Muscle of leg (tissue), 11 donors: ENCODE results near the gene GIPC3. TPM values are rescaled to one million over a fixed set of nuclear protein-coding genes. Genes with fewer than 3 reads are reported as not detected.

ENCODE experiments used
- DNase-seq: peaks from one replicate; pipeline ENCODE4 v3.0.0; 2013
- H3K27ac ChIP-seq: one replicate; pipeline ENCODE4 v1.5.1; 2013; ENCODE audit warnings: mild to moderate bottlenecking, low read length, control low read depth
- H3K27me3 ChIP-seq: one replicate; pipeline ENCODE4 v1.6.1; 2013; ENCODE audit warnings: low read length; ENCODE audit not compliant: control insufficient read depth, insufficient read depth
- H3K36me3 ChIP-seq: one replicate; pipeline ENCODE4 v1.6.1; 2013; ENCODE audit warnings: low read length; ENCODE audit not compliant: control insufficient read depth, insufficient read depth
- H3K4me1 ChIP-seq: one replicate; pipeline ENCODE4 v1.6.1; 2013; ENCODE audit warnings: low read length; ENCODE audit not compliant: control insufficient read depth, insufficient read depth
- H3K4me3 ChIP-seq: one replicate; pipeline ENCODE4 v1.5.1; 2013; ENCODE audit warnings: low read length, control low read depth
- H3K9me3 ChIP-seq: replicated peaks from 2 replicates; pipeline ENCODE4 v1.6.1; 2013; ENCODE audit warnings: low read depth, low read length; ENCODE audit not compliant: control insufficient read depth
- WGBS: methylation state at CpG from one replicate; pipeline ENCODE4 v1.1.5; 2013; ENCODE audit warnings: missing lambda C conversion rate; ENCODE audit not compliant: insufficient coverage; 5-methylcytosine and 5-hydroxymethylcytosine counted together
- polyA plus RNA-seq, 8 donors: library from polyadenylated mRNA; unstranded; fragments of 120-200 nt; gene quantifications; one replicate each; pipeline versions ENCODE4 v1.2.1 to v1.2.3, GENCODE V29; 2013; ENCODE audit warnings: inconsistent platforms in 1 of 8, low replicate concordance in 1 of 8; ENCODE audit not compliant: insufficient read length in 8 of 8, insufficient read depth in 1 of 8
- total RNA-seq: library from RNA; stranded (reverse); fragments of 120-200 nt; gene quantifications from one replicate; pipeline ENCODE4 v1.2.4, GENCODE V29; 2013

Gene GIPC3
- total and polyA plus RNA-seq, 9 donors = 0.22 to 1.7 (median 1.3) TPM

DNA sequence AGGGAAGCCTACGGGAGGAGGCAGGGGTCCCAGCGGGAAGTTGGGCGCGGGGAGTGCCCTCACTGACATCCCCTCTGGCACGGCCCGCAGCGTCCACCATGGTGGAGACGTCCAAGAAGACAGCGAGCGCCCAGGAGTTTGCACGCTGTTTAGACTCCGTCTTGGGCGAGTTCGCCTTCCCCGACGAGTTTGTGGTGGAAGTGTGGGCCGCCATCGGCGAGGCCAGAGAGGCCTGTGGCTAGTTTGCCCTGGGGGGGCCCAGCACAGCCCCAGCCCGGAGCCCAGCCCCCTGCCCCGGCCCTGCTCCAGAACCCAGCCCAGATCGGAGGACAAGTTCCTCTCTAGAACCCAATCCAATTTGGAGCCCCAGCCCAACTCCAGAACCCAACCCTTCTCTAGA lies 4.7 kb downstream of the GIPC3 start:
- Histone ChIP-seq H3K36me3 (no peaks in the 10 kb centered on the region), H3K4me1 (peaks cover 5% of the 10 kb centered on the region), H3K4me3 (no peak overlapping the region), H3K27me3 (peaks cover 31% of the 10 kb centered on the region), H3K27ac (no peak overlapping the region), H3K9me3 (no peaks in the 10 kb centered on the region)
- DNase-seq = no peak
- WGBS = 93% methylated on average over 22 of the region's 22 CpGs

DNA sequence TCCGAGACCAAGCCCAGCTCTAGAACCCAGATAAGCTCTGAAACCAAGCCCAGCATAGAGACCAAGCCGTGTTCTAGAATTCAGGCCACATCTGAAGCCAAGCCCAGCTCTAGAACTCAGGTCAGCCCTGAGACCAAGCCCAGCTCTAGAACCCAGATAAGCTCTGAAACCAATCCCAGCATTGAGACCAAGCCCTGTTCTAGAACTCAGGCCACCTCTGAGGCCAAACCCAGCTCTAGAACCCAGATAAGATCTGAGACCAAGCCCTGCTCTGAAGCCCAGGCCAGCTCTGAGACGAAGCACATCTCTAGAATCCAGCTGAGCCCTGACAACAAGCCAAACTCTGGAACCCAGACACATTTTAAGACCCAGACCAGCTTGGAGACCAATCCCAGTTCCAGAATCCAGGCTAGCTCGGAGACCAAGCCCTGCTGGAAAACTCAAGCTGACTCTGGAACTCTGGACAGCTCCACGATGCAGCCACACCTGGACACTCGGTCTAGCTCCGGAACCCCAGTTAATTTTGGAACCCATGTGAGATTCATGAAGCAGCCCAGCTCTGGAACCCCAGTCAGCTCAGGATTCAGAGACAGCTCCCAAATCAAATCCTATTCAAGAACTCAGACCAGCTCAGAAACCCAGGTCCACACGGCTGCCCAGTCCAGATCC lies 5.8 kb downstream of the GIPC3 start:
- Histone ChIP-seq H3K27me3 (peaks cover 20% of the 10 kb centered on the region), H3K4me1 (no peaks in the 10 kb centered on the region), H3K4me3 (no peak overlapping the region), H3K36me3 (no peaks in the 10 kb centered on the region), H3K9me3 (no peaks in the 10 kb centered on the region), H3K27ac (no peak overlapping the region)
- WGBS = 89% methylated on average over 8 of the region's 8 CpGs
- no peak for DNase-seq

DNA sequence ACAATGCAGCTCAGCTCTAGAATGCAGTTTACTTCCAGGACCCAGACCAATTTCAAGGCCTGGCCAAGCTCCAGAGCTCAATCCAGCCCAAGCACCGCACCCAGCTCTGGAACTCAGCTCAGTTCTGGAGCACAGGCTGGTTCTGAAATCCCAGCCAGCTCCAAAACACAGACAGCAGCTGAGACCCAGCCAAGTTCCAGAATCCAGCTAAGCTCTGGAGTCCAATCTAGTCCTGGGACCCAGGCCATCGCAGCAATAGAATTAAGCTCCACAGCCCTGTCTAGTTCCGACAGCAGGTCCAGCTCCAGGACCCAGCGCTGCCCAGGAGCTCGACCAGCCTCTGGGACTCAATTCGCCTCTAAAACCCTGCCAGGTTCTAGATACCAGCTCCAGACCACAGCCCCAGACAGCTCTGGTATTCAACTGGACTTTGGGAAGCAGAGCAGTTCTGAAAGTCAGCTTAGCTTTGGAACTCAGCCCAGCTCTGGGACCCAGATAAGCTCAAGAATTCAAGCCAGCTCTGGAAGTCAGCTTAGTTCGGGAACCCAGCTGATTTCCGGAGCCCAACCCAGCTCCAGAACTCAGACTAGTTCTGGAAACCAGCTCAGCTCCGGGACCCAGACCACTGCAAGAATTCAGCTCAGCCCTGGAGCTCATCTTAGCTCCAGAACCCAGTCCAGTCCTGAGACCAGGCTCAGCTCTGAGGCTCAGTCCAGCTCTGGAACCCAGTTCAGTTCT lies 6.8 kb downstream of the GIPC3 start:
- Histone ChIP-seq H3K4me1 (no peaks in the 10 kb centered on the region), H3K4me3 (no peak overlapping the region), H3K27me3 (peaks cover 11% of the 10 kb centered on the region), H3K27ac (no peak overlapping the region), H3K36me3 (no peaks in the 10 kb centered on the region), H3K9me3 (no peaks in the 10 kb centered on the region)
- no peak for DNase-seq
- 81% methylated on average over 9 of the region's 9 CpGs for WGBS

DNA sequence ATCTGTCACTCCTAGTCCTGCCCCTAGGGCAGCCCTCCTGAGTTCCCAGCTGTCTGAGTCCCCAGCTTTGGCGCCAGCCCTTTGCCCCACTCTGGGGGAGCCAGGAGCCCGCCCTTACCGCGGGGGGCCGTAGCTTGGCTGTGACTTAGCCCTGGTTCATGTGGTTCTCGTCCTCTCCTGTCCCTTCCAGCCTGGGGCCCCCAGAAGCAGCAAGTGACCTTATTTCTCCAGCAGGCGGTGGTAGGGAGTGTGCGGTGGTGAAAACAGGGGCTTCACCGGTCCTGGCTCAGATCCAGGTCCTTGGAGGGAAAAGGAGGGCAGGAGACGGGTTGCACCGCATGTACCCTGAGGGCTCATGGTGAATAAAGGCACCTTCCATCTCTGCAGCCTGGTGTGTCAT lies 7.9 kb downstream of the GIPC3 start:
- H3K9me3 ChIP-seq = no peaks in the 10 kb centered on the region
- no peak overlapping the region for H3K27ac ChIP-seq
- H3K4me1 ChIP-seq = no peaks in the 10 kb centered on the region
- H3K27me3 ChIP-seq = peaks cover 9% of the 10 kb centered on the region
- 21% methylated on average over 7 of the region's 11 CpGs for WGBS
- no peak for DNase-seq
- H3K4me3 ChIP-seq = no peak overlapping the region
- no peaks in the 10 kb centered on the region for H3K36me3 ChIP-seq

DNA sequence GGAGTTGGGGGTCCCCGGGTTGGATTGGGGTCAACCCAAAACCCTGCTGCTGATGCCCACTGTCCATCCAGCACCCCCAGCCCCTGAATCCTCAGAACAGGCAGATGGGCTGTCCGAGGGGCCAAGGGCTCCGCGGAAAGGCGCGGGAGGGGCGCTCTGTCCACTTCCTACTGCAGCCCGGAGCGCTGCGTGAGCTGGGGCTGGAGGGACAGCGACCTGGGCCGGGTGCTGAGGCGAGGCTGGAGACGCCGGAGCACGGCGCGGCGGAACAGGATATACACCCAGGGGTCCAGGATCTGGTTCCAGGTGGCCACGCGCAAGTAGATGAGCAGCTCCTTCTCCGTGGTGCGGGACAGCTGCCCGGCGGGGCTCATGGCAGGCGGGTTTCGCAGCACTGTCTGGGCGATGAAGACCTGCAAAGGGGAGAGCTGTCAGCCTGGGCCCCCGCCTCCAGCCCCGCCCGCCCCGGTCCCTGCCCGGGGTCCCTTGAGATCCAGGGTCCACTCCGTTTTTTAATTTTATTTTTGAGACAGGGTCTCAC lies 10.3 kb downstream of the GIPC3 start:
- Histone ChIP-seq H3K27me3 (peaks cover 9% of the 10 kb centered on the region), H3K9me3 (no peaks in the 10 kb centered on the region), H3K27ac (no peak overlapping the region), H3K4me1 (no peaks in the 10 kb centered on the region), H3K4me3 (no peak overlapping the region), H3K36me3 (no peaks in the 10 kb centered on the region)
- WGBS = 65% methylated on average over 32 of the region's 34 CpGs
- DNase-seq = no peak

DNA sequence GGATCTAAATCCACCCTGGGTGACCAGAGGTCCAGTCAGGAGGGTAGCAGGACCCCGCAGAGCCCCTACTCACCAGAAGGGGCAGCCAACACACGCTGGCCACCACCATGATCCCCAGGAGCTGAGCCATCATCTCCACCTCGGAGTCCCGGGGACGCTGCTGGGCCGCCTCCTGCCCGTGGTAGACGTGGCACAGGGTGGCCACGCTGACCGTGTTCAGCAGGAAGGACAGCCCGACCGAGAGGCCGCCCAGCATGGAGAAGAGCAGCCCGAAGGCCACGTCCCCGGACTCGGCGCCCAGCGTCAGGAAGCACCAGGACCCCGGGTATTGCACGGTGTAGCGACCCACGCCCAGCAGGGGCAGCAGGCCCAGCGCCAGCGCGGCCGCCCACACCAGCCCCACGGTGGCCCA lies 14.5 kb downstream of the GIPC3 start:
- Histone ChIP-seq H3K4me1 (peaks cover 4% of the 10 kb centered on the region), H3K36me3 (no peaks in the 10 kb centered on the region), H3K9me3 (no peaks in the 10 kb centered on the region), H3K4me3 (no peak overlapping the region), H3K27ac (no peak overlapping the region), H3K27me3 (peaks cover 5% of the 10 kb centered on the region)
- WGBS = 86% methylated on average over 28 of the region's 28 CpGs
- DNase-seq = peak; percentile 0

DNA sequence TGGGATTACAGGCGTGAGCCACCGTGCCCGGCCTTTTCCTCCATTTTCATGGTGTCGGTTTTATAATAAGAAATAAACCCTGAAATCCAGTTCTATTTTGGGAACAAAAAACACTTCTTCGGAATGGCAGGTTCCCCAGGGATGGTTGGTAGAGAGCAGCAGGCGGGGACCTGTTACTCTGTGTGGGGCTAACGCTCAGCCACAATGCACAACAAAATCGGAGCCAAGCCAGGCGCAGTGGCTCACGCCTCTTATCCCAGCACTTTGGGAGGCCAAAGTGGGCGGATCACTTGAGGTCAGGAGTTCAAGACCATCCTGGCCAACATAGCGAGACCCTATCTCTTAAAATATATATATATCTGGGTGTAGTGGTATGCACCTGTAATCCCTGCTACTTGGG lies 15.7 kb downstream of the GIPC3 start:
- no peaks in the 10 kb centered on the region for H3K36me3 ChIP-seq
- peaks cover 6% of the 10 kb centered on the region for H3K4me1 ChIP-seq
- H3K4me3 ChIP-seq = no peak overlapping the region
- 75% methylated on average over 8 of the region's 12 CpGs for WGBS
- no peak overlapping the region for H3K27ac ChIP-seq
- H3K27me3 ChIP-seq = peaks cover 15% of the 10 kb centered on the region
- no peaks in the 10 kb centered on the region for H3K9me3 ChIP-seq
- no peak for DNase-seq

DNA sequence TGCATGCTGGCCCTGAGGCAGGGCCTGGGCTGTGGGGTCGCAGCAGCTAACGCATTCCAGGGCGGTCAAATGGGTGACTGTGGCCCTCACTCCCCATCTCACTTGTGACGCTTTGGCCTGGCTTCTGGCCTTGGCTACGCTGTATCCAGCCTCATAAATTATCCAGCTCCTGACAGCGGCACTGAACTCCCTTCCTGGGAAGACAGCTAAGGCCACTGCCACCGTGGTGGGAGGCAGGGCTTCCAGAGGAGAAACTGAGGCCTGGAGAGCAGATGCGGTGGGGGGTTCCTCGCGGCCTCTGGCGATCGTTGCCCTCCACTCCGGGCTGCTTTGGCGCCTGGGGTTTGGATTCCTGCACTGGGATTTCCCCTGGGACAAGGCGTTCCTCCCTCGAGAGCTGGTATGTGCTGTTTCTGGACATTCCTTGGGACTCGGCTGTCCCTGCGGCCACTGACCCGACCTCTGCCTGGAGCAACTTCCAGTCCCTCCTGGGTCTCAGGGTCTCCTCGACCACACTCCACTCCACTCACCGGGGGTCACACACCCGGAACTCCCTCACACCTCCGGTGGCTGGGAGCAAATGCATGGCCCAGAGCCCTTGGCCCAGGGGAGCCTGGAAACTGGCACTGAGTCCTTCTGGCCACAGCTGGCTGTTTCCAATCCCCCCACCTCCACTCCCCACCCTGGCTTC lies 18.0 kb downstream of the GIPC3 start:
- no peak for DNase-seq
- H3K27me3 ChIP-seq = peaks cover 37% of the 10 kb centered on the region
- H3K4me3 ChIP-seq = no peak overlapping the region
- H3K27ac ChIP-seq = no peak overlapping the region
- H3K9me3 ChIP-seq = no peaks in the 10 kb centered on the region
- H3K4me1 ChIP-seq = peaks cover 26% of the 10 kb centered on the region
- H3K36me3 ChIP-seq = no peaks in the 10 kb centered on the region
- 55% methylated on average over 23 of the region's 23 CpGs for WGBS

DNA sequence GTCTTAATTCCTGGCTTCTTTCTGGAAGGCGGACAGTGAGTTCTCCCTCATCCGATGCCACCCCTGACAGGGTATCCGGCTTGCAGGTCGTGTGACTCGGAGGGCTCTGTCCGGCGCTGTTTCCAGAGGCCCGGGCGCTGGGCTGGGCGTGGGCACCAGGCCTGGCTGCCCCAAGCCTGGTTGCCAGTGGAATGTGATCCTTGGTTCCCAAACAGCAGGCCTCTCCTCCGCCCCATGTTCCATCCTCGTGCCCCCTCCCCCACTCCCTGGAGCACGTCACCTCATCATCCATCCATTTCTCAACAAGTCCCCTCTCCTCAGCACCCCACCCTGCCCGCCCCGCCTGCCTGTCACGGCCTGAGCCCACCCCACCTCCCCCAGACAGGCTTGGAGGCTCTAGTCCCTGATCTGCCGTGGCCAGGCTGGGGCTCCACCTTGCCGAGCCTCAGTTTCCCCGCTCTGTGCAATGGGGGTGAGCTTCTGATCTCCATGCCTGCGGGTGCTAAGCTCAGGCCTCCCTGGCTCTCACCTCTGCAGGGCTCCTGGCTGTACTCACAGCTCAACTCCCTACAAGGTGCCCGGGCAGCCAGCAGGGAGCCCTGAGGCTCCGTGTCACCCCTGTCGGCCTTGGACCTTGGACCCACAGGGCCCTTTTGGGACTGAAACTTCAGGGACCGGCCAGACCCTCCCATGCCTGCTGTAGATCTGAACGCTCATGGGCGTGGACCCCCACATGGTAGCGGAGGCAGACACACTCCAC lies 19.1 kb downstream of the GIPC3 start:
- Histone ChIP-seq H3K4me1 (peaks cover 36% of the 10 kb centered on the region), H3K36me3 (no peaks in the 10 kb centered on the region), H3K4me3 (no peak overlapping the region), H3K27ac (no peak overlapping the region), H3K27me3 (peaks cover 39% of the 10 kb centered on the region), H3K9me3 (no peaks in the 10 kb centered on the region)
- WGBS = 75% methylated on average over 23 of the region's 27 CpGs
- DNase-seq = no peak

DNA sequence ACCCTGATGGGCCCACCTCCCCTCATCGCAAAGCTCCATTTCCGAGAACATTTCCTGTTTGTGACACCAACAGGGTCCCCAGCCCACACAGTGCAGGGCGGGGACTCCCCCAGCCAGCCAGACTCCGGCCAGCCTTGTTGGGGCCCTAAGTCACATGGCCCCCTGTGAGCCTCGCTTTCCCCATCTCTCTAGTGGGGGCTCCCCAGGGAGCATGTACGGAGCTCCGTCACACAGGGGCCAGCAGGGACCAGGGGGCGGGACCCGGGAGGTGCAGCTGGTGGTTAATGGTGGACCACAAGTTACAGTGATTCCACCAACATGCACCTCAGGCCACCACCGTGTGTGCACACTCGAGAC lies 19.7 kb downstream of the GIPC3 start:
- H3K4me1 ChIP-seq = peaks cover 38% of the 10 kb centered on the region
- no peak overlapping the region for H3K27ac ChIP-seq

More for the DNA sequence above, 19.7 kb downstream of the GIPC3 start:
- no peak overlapping the region for H3K4me3 ChIP-seq
- 43% methylated on average over 5 of the region's 11 CpGs for WGBS
- peaks cover 39% of the 10 kb centered on the region for H3K27me3 ChIP-seq
- DNase-seq = no peak
- no peaks in the 10 kb centered on the region for H3K9me3 ChIP-seq
- no peaks in the 10 kb centered on the region for H3K36me3 ChIP-seq
